Measurements from ENCODE around the gene CTNNA1. TPM values are rescaled to one million over a fixed set of nuclear protein-coding genes. Genes with fewer than 3 reads are reported as not detected.

Gene CTNNA1
- total and polyA plus RNA-seq, 2 donors (not counting 3 experiments of a cell fraction or from before 2014, with no cell fraction given) = 156 to 394 TPM

DNA sequence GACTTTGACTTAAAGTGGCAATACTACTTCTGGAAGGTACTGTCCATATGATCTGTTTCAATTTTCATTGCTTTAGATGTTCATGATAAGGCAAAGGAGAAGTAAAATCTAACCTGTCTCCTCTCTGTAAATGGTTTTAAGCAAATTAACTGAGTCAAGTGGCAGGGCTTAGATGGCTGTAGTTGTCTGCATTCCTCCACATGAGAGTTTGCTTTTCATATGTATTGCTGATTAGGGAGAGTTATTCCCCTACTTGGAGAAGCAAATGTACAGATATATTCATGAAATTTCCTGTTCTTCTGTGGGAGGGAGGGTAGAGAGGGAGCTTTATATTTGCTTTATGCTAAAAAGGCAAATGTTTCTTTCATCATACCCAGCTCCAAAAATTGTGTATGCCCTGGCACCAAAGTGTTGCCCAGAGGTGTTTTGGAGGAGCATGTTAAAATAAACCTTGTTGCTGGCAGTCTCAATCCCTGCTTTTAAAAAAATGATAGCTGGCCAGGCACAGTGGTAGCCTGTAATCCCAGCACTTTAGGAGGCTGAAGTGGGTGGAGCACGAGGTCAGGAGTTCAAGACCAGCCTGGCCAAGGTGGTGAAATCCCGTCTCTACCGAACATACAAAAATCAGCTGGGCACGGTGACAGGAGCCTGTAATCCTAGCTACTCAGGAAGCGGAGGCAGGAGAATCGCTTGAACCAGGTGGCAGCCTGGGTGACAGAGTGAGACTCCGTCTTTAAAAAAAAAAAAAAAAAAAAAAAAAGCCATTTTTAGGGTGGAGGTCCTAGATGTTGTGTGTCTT lies 125.4 kb downstream of the CTNNA1 start:
- Histone ChIP-seq H3K4me3 (replicated peaks in 1 of 3; ENCODE audit: insufficient read depth in 1 of 3, low read depth in 1 of 3, low read length in 3 of 3) (no peak overlapping the region), H3K9me1 (replicated peaks; ENCODE audit: control insufficient read depth, extremely low read depth, insufficient read depth, low read length) (no peaks in the 10 kb centered on the region), H3K4me2 (ENCODE audit: insufficient read depth, low read length) (no peak overlapping the region), H2AFZ (ENCODE audit: low read depth, low read length) (no peak overlapping the region), H3K36me3 (ENCODE audit: control insufficient read depth in 2 of 2, extremely low read depth in 1 of 2, insufficient read depth in 2 of 2, low read length in 2 of 2) (no peaks in the 10 kb centered on the region), H4K20me1 (replicated peaks; ENCODE audit: control insufficient read depth, extremely low read depth, insufficient read depth, low read length) (peaks cover 16% of the 10 kb centered on the region), H3K27me3 (ENCODE audit: control insufficient read depth in 2 of 2, insufficient read depth in 2 of 2, low read length in 2 of 2) (no peaks in the 10 kb centered on the region), H3K79me2 (ENCODE audit: control insufficient read depth, insufficient read depth, low read length) (peaks cover 91% of the 10 kb centered on the region), H3K9me3 (replicated peaks; ENCODE audit: control insufficient read depth, insufficient read depth, low read length) (no peaks in the 10 kb centered on the region), H3K9ac (replicated peaks; ENCODE audit: extremely low read depth, insufficient read depth, low read length) (no peak overlapping the region), H3K4me1 (ENCODE audit: control insufficient read depth, extremely low read depth, insufficient read depth, low read length) (peaks cover 8% of the 10 kb centered on the region), H3K27ac (ENCODE audit: insufficient read depth, low read depth, low read length) (no peak overlapping the region)
- BruUV-seq (replicated peaks) = no TSS peak
- DNase-seq (ENCODE audit: low read depth, low spot score) (no peak), FAIRE-seq (no peak)
- ChIA-PET POLR2A (interaction anchor here (0.6 kb wide), 1 partner anchor 23 kb away, joined by 16 read pairs; no protein-coding TSS in a partner anchor), CTCF (interaction anchor here (0.8 to 1.5 kb wide), 4 partner anchors 9 to 238 kb away, joined by 3 to 5 read pairs (median 4); no protein-coding TSS in a partner anchor)
- intact Hi-C loops (cut with micrococcal nuclease) (no loop called here), dilution Hi-C loops (cut with MboI; ENCODE audit: extremely low pct_ligation_motif_present, low sequenced_read_pairs) (no loop called here)
- TF ChIP-seq POLR2A (IDR thresholded peaks at IDR 0.05; ENCODE audit: low read depth, low read length) = no peak
- TF ChIP-seq, protein P1, sequence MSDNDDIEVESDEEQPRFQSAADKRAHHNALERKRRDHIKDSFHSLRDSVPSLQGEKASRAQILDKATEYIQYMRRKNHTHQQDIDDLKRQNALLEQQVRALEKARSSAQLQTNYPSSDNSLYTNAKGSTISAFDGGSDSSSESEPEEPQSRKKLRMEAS (IDR thresholded peaks at IDR 0.05; ENCODE audit: insufficient read depth, insufficient read length) = no peak
- no peak for TF ChIP-seq FOS (IDR thresholded peaks at IDR 0.05; ENCODE audit: borderline replicate concordance, insufficient read depth, low read length)
- TF ChIP-seq, protein P2, sequence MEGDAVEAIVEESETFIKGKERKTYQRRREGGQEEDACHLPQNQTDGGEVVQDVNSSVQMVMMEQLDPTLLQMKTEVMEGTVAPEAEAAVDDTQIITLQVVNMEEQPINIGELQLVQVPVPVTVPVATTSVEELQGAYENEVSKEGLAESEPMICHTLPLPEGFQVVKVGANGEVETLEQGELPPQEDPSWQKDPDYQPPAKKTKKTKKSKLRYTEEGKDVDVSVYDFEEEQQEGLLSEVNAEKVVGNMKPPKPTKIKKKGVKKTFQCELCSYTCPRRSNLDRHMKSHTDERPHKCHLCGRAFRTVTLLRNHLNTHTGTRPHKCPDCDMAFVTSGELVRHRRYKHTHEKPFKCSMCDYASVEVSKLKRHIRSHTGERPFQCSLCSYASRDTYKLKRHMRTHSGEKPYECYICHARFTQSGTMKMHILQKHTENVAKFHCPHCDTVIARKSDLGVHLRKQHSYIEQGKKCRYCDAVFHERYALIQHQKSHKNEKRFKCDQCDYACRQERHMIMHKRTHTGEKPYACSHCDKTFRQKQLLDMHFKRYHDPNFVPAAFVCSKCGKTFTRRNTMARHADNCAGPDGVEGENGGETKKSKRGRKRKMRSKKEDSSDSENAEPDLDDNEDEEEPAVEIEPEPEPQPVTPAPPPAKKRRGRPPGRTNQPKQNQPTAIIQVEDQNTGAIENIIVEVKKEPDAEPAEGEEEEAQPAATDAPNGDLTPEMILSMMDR (IDR thresholded peaks at IDR 0.05; ENCODE audit: extremely low read depth in 1 of 2, insufficient read depth in 1 of 2, low read depth in 1 of 2, low read length in 2 of 2) = no peak
- TF ChIP-seq GATA2 (IDR thresholded peaks at IDR 0.05; ENCODE audit: insufficient read depth, insufficient read length, low read depth, low read length) = no peak
- no peak for TF ChIP-seq POLR2AphosphoS5 (IDR thresholded peaks at IDR 0.05; ENCODE audit: insufficient read depth, low read depth, low read length)

Measured in endothelial cell of umbilical vein (primary cell).